Loucy (cell line): ENCODE data around the gene PAQR9.

ENCODE experiments used
- H2AFZ ChIP-seq: fragments of 200-600 bp; sonication (generic); 2 replicates; pipeline ENCODE4 v1.6.0; 2016; ENCODE audit warnings: antibody characterized with exemption, mild to moderate bottlenecking, low read length, moderate library complexity
- H3F3A ChIP-seq: fragments of 200-600 bp; 2 replicates; pipeline ENCODE4 v1.6.0; 2016; ENCODE audit warnings: antibody characterized with exemption, low read depth, mild to moderate bottlenecking
- H3K27me3 ChIP-seq: fragments of 200-600 bp; sonication (generic); 2 replicates; pipeline ENCODE4 v1.6.1; 2014; ENCODE audit warnings: low read length, mild to moderate bottlenecking; ENCODE audit not compliant: insufficient read depth, poor library complexity, severe bottlenecking
- H3K36me3 ChIP-seq: fragments of 200-600 bp; sonication (generic); 2 replicates; pipeline ENCODE4 v1.6.1; 2016; ENCODE audit warnings: low read length; ENCODE audit not compliant: insufficient read depth
- H3K4me1 ChIP-seq: fragments of 200-600 bp; sonication (generic); 2 replicates; pipeline ENCODE4 v1.5.1; 2014; ENCODE audit warnings: low read length, mild to moderate bottlenecking; ENCODE audit not compliant: insufficient read depth, poor library complexity, severe bottlenecking
- H3K4me2 ChIP-seq: fragments of 200-600 bp; sonication (generic); 2 replicates; pipeline ENCODE4 v1.6.0; 2014; ENCODE audit warnings: antibody characterized with exemption, low read length, low read depth, mild to moderate bottlenecking; ENCODE audit not compliant: poor library complexity, severe bottlenecking
- H3K4me3 ChIP-seq: fragments of 200-600 bp; sonication (generic); 2 replicates; pipeline ENCODE4 v1.5.1; 2014; ENCODE audit warnings: low read length, mild to moderate bottlenecking, mixed read lengths; ENCODE audit not compliant: poor library complexity, severe bottlenecking
- H3K79me2 ChIP-seq: fragments of 200-600 bp; sonication (generic); 2 replicates; pipeline ENCODE4 v1.6.1; 2014; ENCODE audit warnings: low read length; ENCODE audit not compliant: insufficient read depth
- H3K9ac ChIP-seq: fragments of 200-600 bp; sonication (generic); 2 replicates; pipeline ENCODE4 v1.6.0; 2014; ENCODE audit warnings: mild to moderate bottlenecking, low read depth, low read length, moderate library complexity; ENCODE audit not compliant: poor library complexity, severe bottlenecking
- H3K9me2 ChIP-seq: fragments of 200-600 bp; sonication (generic); replicated peaks from 2 replicates; pipeline ENCODE4 v1.6.1; 2016; ENCODE audit warnings: low read depth, low read length, mixed read lengths
- H3K9me3 ChIP-seq: fragments of 200-600 bp; sonication (generic); 2 replicates; pipeline ENCODE4 v1.6.1; 2014; ENCODE audit warnings: mild to moderate bottlenecking, antibody characterized with exemption, low read length, low read depth; ENCODE audit not compliant: insufficient read depth
- H4K20me1 ChIP-seq: fragments of 200-600 bp; sonication (generic); 2 replicates; pipeline ENCODE4 v1.6.0; 2014; ENCODE audit warnings: antibody characterized with exemption, low read length, mild to moderate bottlenecking; ENCODE audit not compliant: insufficient read depth, poor library complexity, severe bottlenecking
- EZH2phosphoT487 ChIP-seq: fragments of 200-600 bp; IDR thresholded peaks from 2 replicates; pipeline ENCODE4 v1.6.1; 2018; ENCODE audit warnings: antibody characterized with exemption, mild to moderate bottlenecking, moderate library complexity, borderline replicate concordance
- TF ChIP-seq, protein P1 (sequence below): fragments of 200-600 bp; sonication (generic); conservative IDR thresholded peaks from 2 replicates; pipeline ENCODE4 v1.5.1; 2014; ENCODE audit warnings: mild to moderate bottlenecking, antibody characterized with exemption, low read length

The PAQR9 gene

DNA sequence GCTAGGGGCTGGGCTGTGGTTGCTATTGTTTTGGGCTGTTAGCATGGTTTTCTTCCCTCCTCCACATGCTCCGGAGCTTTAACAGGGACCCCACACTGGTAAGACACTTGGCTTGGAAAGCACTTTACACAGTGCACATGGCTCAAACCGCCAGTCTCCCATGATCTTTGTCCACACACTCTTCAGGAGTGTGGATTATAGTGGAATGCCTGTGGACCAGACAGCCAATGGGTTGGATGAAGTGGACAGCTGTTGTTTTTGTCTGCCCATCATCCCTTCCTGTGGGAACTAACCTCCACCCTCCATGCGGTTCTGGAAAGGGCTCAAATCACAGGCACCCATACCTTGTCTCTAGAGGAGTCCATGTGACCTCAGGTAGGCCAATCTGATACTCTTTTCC lies 10.0 kb downstream of the PAQR9 start:
- Histone ChIP-seq H3K9me2 (no peaks in the 10 kb centered on the region), H3K4me2 (no peak overlapping the region), H2AFZ (no peak overlapping the region), H3K9me3 (no peaks in the 10 kb centered on the region), H4K20me1 (no peaks in the 10 kb centered on the region), H3K36me3 (no peaks in the 10 kb centered on the region), H3K4me1 (no peaks in the 10 kb centered on the region), H3K79me2 (no peaks in the 10 kb centered on the region), H3K9ac (no peak overlapping the region), H3K27me3 (no peaks in the 10 kb centered on the region), H3K4me3 (no peak overlapping the region), H3F3A (no peaks in the 10 kb centered on the region)
- no peak for TF ChIP-seq EZH2phosphoT487
- TF ChIP-seq, protein P1, sequence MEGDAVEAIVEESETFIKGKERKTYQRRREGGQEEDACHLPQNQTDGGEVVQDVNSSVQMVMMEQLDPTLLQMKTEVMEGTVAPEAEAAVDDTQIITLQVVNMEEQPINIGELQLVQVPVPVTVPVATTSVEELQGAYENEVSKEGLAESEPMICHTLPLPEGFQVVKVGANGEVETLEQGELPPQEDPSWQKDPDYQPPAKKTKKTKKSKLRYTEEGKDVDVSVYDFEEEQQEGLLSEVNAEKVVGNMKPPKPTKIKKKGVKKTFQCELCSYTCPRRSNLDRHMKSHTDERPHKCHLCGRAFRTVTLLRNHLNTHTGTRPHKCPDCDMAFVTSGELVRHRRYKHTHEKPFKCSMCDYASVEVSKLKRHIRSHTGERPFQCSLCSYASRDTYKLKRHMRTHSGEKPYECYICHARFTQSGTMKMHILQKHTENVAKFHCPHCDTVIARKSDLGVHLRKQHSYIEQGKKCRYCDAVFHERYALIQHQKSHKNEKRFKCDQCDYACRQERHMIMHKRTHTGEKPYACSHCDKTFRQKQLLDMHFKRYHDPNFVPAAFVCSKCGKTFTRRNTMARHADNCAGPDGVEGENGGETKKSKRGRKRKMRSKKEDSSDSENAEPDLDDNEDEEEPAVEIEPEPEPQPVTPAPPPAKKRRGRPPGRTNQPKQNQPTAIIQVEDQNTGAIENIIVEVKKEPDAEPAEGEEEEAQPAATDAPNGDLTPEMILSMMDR, result no peak

DNA sequence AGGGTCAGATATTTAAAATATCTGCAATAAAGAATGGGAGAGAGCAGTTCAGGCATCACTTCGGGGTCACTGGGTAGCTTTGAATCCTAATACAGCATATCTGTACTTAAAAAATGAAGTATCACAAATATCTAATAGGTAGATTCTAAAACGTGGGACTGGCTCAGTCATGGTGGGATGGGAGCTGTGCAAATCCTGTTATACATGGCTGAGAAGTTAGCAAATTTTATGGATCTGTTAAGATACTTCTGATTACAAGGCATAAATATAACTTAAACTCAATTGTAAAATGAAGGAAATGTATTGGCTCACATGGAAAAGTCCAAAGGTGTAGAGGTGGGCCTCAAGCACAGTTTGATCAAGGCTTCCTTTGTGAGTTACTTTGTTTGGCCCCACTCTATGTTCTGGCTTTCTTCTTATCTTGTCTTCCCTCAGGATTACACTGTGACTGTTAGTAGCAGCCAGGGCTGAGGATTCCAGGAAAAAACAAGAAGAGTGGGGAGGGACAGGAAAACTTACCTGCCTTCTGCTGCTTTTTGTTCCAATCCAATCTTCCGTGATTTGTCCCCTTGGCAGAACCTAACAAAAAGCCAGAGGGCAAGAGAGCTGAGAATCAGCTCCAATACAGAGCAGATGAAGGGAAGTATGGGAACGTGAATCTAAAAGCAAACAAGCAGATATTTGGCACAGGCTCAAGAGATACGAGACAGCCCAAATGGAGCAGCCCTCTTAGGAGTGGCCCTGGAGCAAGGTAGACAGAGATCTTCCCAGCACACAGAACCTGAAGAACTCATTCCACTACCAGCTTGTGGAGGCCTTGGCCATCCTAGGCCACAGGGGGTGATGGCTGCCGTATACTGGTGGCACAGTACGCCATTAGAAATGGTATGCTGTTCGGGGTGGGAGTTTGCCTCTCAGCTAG lies 10.9 kb downstream of the PAQR9 start:
- Histone ChIP-seq H3K9me3 (no peaks in the 10 kb centered on the region), H3K9ac (no peak overlapping the region)
- TF ChIP-seq, protein P1, result no peak
- no peak for TF ChIP-seq EZH2phosphoT487

DNA sequence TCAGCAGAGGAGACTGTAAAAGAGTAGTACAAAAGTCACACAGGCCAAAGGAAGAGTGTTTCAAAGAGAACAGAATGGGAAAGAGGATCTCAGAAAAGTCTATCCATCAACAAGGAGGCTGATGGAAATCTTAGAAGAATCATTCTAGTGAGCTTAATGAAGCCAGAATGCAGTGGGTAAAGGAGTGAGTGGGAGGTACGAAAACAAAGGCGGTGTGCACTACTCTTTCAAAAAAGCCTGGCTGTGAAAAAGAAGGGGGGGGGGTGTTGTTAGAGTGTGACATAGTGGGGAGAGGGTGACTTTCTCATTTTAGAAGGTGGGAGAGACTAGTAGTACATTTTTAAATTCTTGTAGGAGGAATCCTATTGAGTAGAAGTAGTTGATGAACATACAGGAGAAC lies 11.7 kb downstream of the PAQR9 start:
- Histone ChIP-seq H3K4me1 (no peaks in the 10 kb centered on the region), H3K9me2 (no peaks in the 10 kb centered on the region), H3F3A (no peaks in the 10 kb centered on the region), H3K27me3 (no peaks in the 10 kb centered on the region), H3K36me3 (no peaks in the 10 kb centered on the region), H3K4me3 (no peak overlapping the region), H3K9me3 (no peaks in the 10 kb centered on the region), H4K20me1 (no peaks in the 10 kb centered on the region), H3K79me2 (no peaks in the 10 kb centered on the region), H3K9ac (no peak overlapping the region), H3K4me2 (no peak overlapping the region), H2AFZ (no peak overlapping the region)
- TF ChIP-seq, protein P1, result no peak
- no peak for TF ChIP-seq EZH2phosphoT487

More for the DNA sequence above, 10.9 kb downstream of the PAQR9 start:
- Histone ChIP-seq H3K36me3 (no peaks in the 10 kb centered on the region), H3F3A (no peaks in the 10 kb centered on the region), H3K4me3 (no peak overlapping the region), H2AFZ (no peak overlapping the region), H3K27me3 (no peaks in the 10 kb centered on the region), H3K4me1 (no peaks in the 10 kb centered on the region), H3K9me2 (no peaks in the 10 kb centered on the region), H3K79me2 (no peaks in the 10 kb centered on the region), H4K20me1 (no peaks in the 10 kb centered on the region), H3K4me2 (no peak overlapping the region)
